CD4-positive, alpha-beta T cell treated with Interleukin-2 at 100 ng/mL for 4 hours (primary cell): Measurements from ENCODE around the gene NARS2.
"Not testable (repeated sequence)": the region's sequence is repeated elsewhere in the genome, so short reads cannot be mapped to it uniquely, and the experiment has no call there.

Experiments used
- DNase-seq: peaks from one replicate; pipeline ENCODE4 v3.0.0-alpha.2; 2020; ENCODE audit warnings: low spot score

The NARS2 gene

DNA sequence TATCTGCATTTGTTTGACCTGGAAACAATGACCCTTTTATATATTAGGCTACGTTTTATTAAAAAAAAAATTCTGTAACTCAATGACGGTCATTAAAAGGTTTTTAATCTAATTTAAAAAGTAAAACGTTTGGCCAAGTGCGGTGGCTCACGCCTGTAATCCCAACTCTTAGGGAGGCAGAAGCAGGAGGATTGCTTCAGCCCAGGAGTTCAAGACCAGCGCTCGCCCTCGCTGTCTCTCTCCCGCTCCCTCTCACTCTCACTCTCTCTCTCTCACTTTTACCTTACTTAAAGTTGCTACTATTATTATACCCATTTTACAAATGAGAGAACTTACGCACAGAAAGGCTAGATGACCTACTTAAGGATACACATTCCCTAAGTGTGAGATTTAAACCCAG is 814 bp upstream of the NARS2 start:
- DNase-seq, result no peak

- DNase-seq, result no peak
These were observed 983 bp downstream of the NARS2 start for GRCh38 chr11:78573681-78574080.

DNA sequence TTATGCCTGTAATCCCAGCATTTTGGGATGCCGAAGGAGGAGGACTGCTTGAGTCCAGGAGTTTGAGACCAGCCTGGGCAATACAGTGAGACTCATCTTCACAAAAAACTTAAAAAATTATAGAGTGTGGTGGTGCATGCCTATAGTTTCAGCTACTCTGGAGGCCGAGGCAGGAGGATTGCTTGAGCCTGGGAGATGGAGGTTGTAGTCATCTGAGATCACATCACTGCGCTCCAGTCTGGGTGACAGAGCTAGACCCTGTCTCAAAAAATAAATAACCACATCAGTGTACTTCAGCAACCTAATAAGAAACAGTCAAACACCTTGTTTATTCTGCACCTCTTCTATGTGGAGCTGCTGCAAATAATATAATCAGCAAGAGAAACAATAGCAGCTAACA is 1.4 kb downstream of the NARS2 start:
- no peak for DNase-seq

DNA sequence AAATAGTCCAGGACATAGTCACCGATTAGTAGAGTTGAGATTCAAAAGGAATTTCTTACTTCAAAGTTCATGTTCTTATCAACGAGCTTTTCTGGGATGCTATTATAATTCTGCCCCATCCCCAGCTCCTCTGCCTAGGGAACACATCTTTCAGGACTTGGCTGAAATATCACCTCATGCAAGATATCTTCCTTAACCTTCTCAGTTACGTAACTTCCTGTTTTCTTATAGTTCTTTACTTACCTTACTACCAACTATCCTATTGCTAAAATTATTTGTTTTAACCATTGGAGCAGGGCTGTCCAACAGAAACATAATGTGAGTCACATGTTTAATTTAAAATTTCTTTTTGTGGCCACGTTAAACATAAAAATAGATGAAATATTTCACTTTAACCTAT is 2.3 kb downstream of the NARS2 start:
- no peak for DNase-seq

GRCh38 chr11:78570031-78570430 is 4.6 kb downstream of the NARS2 start:
- no peak for DNase-seq

GRCh38 chr11:78567209-78567608 is 7.5 kb downstream of the NARS2 start:
- DNase-seq, result no peak

- DNase-seq, result peak; percentile 76
These were observed 9.9 kb downstream of the NARS2 start for GRCh38 chr11:78564490-78565467.

DNA sequence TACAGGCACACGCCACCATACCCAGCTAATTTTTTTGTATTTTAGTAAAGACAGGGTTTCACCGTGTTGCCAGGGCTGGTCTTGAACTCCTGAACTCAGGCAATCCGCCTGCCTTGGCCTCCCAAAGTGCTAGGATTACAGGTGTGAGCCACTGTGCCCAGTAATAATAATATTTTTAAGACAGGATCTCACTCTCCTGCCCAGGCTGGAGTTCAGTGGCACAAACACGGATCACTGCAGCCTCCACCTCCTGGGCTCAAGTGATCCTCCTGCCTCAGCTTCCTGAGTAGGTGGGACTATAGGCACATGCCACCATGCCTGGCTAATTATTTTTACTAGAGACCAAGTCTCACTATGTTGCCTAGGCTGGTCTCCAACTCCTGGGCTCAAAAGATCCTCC is 10.6 kb downstream of the NARS2 start:
- not testable (repeated sequence) for DNase-seq

GRCh38 chr11:78563090-78563489 is 11.6 kb downstream of the NARS2 start:
- DNase-seq, result not testable (repeated sequence)

- DNase-seq, result no peak
These were observed 12.3 kb downstream of the NARS2 start for GRCh38 chr11:78562398-78562797.

DNA sequence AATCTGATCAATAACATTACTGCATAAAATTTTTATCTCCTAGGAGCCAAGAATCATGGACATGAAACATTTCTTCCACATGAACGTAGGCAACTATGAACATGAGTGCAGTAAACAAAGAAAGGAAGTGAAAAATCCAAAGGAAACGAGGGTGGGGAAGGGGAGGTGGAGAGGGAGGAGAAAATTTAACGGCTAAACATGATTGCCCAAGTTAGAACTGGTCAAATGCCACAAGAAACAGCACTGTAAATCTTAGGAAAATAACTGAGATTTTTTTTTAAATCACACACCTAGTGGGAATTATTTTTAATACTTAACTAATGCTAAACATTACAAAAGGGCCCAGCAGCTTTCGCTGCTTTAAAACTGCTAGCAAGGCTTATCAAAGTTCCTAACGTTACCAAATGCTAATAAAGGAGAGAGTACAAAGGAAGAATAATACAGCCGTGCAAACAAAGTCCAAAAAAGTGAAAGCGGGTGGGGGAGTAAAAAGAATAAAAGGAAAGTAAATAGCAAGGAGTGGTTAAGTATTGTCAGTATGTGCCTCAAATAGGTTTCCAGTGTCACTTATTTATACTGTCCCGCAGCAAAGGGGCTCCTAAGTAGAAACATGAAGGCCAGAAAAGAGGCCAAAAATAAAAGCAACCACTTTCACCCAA is 13.7 kb downstream of the NARS2 start:
- DNase-seq, result no peak

- no peak for DNase-seq
These were observed 14.5 kb downstream of the NARS2 start for GRCh38 chr11:78560153-78560552.

DNA sequence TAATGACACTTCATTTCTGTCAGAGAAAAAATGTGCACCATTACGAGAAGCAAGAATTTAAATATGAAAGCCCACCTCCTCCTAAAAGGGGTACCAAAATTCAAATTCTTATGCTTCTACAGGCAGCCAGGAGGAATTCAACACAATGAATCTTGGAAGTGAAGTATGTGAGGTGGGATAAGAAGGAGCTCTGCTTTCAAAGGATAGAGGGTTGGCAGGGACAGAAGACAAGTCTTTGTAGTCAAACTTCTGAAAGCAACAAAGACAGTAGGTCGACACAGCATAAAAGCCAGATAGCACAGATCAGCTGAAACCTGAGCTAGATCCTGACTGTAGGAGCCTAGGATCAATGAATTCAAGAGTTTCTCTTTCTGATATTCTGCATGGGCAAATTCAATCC is 17.4 kb downstream of the NARS2 start:
- no peak for DNase-seq

DNA sequence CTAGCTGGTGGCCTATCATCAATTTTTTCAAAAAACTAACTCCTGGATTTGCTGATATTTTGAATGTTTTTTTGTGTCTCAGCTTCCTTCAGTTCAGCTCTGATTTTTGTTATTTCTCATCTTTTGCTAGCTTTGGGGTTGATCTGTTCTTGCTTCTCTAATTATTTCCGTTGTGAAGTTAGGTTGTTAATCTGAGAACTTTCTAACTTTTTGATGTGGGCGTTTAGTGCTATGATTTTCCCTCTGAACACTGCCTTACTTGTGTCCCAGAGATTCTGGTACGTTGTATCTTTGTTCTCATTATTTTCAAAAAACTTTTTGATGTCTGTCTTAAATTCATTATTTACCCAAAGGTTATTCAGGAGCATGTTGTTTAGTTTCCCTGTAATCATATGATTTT is 19.1 kb downstream of the NARS2 start:
- no peak for DNase-seq

DNA sequence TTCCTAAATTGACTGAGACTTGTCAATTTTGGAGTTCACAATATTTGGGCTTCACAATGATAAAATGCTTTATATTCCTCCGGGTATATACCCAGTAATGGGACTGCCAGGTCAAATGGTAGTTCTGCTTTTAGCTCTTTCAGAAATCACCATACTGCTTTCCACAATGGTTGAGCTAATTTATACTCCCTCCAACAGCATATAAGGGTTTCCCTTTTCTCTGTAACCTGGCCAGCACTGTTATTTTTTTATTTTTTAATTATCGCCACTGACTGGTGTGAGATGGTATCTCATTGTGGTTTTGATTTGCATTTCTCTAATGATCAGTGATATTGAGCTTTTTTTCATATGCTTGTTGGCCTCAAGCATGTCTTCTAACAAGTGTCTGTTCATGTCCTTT is 21.8 kb downstream of the NARS2 start:
- DNase-seq, result no peak

GRCh38 chr11:78552139-78552538 is 22.5 kb downstream of the NARS2 start:
- not testable (repeated sequence) for DNase-seq

DNA sequence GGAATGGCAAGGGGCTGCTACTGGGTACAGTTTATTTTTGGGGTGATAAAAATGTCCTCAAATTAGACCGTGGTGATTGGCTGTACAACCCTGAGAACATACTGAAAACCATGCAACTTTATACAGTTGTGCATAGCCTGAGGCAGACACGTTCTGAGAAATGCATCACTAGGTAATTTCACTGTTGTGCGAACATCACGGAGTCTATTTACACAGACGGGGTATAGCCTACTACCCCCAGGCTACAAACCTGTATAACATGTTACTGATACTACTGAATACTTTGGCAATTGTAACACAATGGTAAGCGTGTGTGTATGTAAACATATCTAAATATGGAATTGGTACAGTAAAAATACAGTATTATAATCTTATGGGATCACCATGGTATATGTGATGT is 23.6 kb downstream of the NARS2 start:
- DNase-seq, result no peak

DNA sequence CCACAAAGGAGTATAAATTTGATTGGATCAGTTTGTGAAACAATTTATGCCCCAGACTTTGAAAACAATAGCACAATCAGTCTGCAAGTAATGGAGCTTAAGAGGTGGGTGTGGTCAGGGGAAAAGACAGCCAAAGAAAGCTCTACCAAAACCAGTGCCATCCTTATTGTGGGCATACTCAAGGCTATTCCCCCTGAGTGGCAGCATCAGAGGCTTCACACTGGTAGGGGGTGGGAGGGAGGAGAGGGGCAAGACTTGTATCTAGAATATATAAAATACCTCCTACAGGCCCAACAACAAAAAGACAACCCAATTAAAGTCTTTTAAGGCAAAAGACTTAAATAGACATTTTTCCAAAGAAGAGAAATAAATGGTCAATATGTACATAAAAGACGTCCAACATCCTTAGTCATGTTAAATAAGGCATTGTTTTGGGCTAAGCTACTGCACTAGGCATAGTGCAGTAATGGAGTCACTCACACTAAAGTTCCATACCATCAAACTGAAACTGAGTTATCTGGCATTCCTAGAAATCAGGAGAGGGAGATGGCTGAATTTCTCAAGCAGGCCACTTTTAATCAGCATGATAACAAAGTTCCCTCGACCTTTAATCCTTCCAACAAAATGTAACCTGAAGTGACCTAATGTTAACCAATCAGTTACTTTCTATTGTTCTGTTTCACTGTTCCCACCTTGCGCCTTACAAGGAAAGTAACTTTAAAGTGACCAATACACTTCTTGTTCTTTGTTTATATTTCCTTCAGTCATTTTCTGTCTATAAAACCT is 24.8 kb downstream of the NARS2 start:
- no peak for DNase-seq

- no peak for DNase-seq
These were observed 25.6 kb downstream of the NARS2 start for GRCh38 chr11:78548911-78549590.

DNA sequence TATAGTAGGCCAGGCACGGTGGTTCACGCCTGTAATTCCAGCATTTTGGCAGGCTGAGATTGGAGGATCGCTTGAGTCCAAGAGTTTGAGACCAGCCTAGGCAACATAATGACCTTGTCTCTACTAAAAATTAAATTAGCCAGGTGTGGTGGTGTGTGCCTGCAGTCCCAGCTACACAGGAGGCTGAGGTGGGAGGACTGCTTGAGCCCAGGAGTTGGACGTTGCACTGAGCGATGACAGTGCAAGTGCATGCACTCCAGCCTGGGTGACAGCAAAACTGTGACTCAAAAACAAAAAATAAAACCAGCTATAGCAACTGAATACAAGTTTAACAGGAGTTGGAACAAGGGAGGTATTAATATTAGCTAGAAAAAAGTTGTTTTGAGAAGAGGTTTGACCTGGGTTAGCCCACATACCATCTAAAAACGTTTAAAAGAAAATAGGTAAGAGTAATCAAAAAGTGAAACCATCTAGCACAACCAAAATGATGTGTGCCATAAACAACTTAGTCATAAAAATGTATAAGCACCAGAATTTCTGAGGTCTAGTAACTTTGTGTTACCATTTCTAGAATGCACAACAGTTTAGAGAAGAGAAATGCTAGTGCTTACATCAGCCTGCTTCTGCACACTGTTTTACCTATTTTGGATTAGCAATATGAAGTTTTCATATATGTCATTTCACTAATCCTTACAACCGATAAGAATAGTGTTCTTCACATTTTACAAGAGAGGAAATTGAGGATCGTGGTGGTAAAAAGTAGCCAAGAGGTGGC is 26.5 kb downstream of the NARS2 start:
- no peak for DNase-seq

GRCh38 chr11:78542007-78542406 is 32.7 kb downstream of the NARS2 start:
- DNase-seq, result no peak
